Osteoblast (primary cell): ENCODE measurements around the gene BICDL2. TPM values are rescaled to one million over a fixed set of nuclear protein-coding genes. Genes with fewer than 3 reads are reported as not detected.

Experiments
- DNase-seq: peaks from one replicate; pipeline ENCODE4 v3.0.0; 2011; ENCODE audit warnings: low spot score, mixed read lengths; ENCODE audit not compliant: insufficient read length; ENCODE audit errors: missing footprints
- H2AFZ ChIP-seq: 2 replicates; pipeline ENCODE4 v1.6.0; 2011; ENCODE audit warnings: mild to moderate bottlenecking, low read length
- H3K27ac ChIP-seq: 2 replicates; pipeline ENCODE4 v1.5.1; 2011; ENCODE audit warnings: mild to moderate bottlenecking, low read depth, low read length, moderate library complexity
- H3K27me3 ChIP-seq: 2 replicates; pipeline ENCODE4 v1.6.0; 2012; ENCODE audit warnings: mild to moderate bottlenecking, control low read depth, inconsistent platforms, low read length, moderate library complexity; ENCODE audit not compliant: insufficient read depth
- H3K36me3 ChIP-seq: 2 replicates; pipeline ENCODE4 v1.5.1; 2011; ENCODE audit warnings: mild to moderate bottlenecking, low read length, control low read depth, moderate library complexity; ENCODE audit not compliant: insufficient read depth
- H3K4me1 ChIP-seq: 2 replicates; pipeline ENCODE4 v1.5.1; 2011; ENCODE audit warnings: mild to moderate bottlenecking, low read length, control low read depth, moderate library complexity; ENCODE audit not compliant: insufficient read depth
- H3K4me2 ChIP-seq: 2 replicates; pipeline ENCODE4 v1.6.0; 2011; ENCODE audit warnings: mild to moderate bottlenecking, low read length; ENCODE audit not compliant: insufficient read depth
- H3K4me3 ChIP-seq: fragments of 200-600 bp; sonication (generic); 3 replicates; pipeline ENCODE4 v1.5.1; 2012; ENCODE audit warnings: mild to moderate bottlenecking, low read length, inconsistent platforms; ENCODE audit not compliant: insufficient read depth
- H3K79me2 ChIP-seq: 2 replicates; pipeline ENCODE4 v1.6.0; 2012; ENCODE audit warnings: mild to moderate bottlenecking, low read length, control low read depth, inconsistent platforms; ENCODE audit not compliant: insufficient read depth
- H3K9me3 ChIP-seq: 2 replicates; pipeline ENCODE4 v1.5.1; 2011; ENCODE audit warnings: low read depth, low read length, control low read depth
- H4K20me1 ChIP-seq: 2 replicates; pipeline ENCODE4 v1.6.0; 2012; ENCODE audit warnings: mild to moderate bottlenecking, low read length, control low read depth; ENCODE audit not compliant: insufficient read depth
- total RNA-seq: library from RNA; depleted of rRNA; stranded (reverse); fragments of >200 nt; gene quantifications from 2 replicates; pipeline ENCODE4 v1.2.3, GENCODE V29; 2012
- TF ChIP-seq, protein P1 (sequence below): IDR thresholded peaks from 2 replicates; pipeline ENCODE4 v1.5.1; 2011; ENCODE audit warnings: mild to moderate bottlenecking, low read depth, low read length, moderate library complexity; ENCODE audit errors: extremely low read depth

Gene BICDL2
- total RNA-seq, 1 donor, result not detected

DNA sequence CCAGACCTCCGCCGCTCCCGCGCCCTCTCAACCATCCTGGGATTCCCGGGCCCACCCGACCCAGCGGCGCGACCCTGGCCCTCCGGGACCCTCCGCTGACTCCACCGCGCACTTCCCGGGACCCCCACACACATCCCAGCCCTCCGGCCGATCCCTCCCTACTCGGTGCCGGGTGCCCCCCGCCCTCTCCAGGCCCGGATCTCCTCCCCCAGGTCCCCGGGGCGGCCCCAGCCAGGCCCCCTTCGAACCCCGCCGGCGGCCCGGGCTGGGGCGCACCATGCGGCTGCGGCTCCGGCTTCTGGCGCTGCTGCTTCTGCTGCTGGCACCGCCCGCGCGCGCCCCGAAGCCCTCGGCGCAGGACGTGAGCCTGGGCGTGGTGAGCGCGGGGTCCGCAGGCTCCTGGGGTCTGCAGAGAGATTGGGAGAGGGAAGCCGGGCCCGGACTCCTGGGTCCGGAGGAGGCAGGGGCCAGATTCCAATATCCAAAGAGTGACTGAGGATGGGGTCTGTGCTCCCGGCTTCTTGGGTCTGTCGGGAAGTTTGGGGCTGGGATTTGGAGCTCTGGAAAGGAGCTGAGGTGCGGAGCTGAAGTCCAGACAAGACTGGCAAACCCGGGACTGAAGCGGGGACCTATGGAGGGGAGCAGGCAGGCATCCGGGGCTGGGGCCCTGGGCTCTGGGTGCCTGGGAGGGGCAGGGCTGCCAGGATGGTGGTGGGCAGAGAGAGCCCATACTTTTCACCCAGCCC, 10.1 kb upstream of the BICDL2 start:
- TF ChIP-seq, protein P1, sequence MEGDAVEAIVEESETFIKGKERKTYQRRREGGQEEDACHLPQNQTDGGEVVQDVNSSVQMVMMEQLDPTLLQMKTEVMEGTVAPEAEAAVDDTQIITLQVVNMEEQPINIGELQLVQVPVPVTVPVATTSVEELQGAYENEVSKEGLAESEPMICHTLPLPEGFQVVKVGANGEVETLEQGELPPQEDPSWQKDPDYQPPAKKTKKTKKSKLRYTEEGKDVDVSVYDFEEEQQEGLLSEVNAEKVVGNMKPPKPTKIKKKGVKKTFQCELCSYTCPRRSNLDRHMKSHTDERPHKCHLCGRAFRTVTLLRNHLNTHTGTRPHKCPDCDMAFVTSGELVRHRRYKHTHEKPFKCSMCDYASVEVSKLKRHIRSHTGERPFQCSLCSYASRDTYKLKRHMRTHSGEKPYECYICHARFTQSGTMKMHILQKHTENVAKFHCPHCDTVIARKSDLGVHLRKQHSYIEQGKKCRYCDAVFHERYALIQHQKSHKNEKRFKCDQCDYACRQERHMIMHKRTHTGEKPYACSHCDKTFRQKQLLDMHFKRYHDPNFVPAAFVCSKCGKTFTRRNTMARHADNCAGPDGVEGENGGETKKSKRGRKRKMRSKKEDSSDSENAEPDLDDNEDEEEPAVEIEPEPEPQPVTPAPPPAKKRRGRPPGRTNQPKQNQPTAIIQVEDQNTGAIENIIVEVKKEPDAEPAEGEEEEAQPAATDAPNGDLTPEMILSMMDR, result no peak
- Histone ChIP-seq H3K27me3 (peaks cover 70% of the 10 kb centered on the region), H3K4me1 (no peaks in the 10 kb centered on the region), H3K27ac (no peak overlapping the region), H3K9me3 (no peaks in the 10 kb centered on the region), H3K4me3 (no peak overlapping the region), H4K20me1 (no peaks in the 10 kb centered on the region), H3K79me2 (no peaks in the 10 kb centered on the region), H3K4me2 (no peak overlapping the region), H3K36me3 (no peaks in the 10 kb centered on the region), H2AFZ (no peak overlapping the region)
- DNase-seq, result peak; percentile 91

GRCh38 chr16:3045758-3046640, 9.3 kb upstream of the BICDL2 start, which contains the start of gene MMP25:
Gene MMP25, plus strand, starts transcription at chr16:3046561. Its CDS starts 357 bp downstream, at chr16:3046918.
- Histone ChIP-seq H3K9me3 (no peaks in the 10 kb centered on the region), H2AFZ (no peak within 1 kb of the TSS), H3K4me2 (peak within 1 kb of the TSS; percentile 71), H3K4me3 (peak within 1 kb of the TSS; percentile 51), H4K20me1 (no peaks in the 10 kb centered on the region), H3K36me3 (no peaks in the 10 kb centered on the region), H3K79me2 (no peaks in the 10 kb centered on the region), H3K27me3 (peaks cover 67% of the 10 kb centered on the region), H3K4me1 (no peaks in the 10 kb centered on the region), H3K27ac (no peak within 1 kb of the TSS)
- TF ChIP-seq, protein P1, result no peak
- peak; percentile 87 for DNase-seq

DNA sequence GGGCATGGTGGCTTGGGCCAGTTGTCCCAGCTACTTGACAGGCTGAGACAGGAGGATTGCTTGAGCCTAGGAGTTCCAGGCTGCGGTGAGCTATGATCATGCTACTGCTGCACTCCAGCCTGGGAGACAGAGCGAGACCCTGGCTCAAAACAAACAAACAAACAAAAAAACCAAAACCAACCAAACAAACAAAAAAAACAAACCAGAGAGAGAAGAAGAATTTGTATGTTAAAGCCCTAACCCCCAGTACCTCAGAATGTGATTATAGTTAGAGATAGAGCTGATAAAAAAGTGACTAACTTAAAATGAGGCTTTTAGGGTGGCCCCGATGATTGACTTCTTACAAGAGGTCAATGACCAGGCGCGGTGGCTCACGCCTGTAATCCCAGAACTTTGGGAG, 8.0 kb upstream of the BICDL2 start:
- no peaks in the 10 kb centered on the region for H4K20me1 ChIP-seq
- no peak for DNase-seq
- no peak overlapping the region for H3K4me3 ChIP-seq
- TF ChIP-seq, protein P1, result no peak
- H3K27me3 ChIP-seq, result peaks cover 59% of the 10 kb centered on the region
- H3K79me2 ChIP-seq, result no peaks in the 10 kb centered on the region
- H3K9me3 ChIP-seq, result no peaks in the 10 kb centered on the region
- H3K4me1 ChIP-seq, result no peaks in the 10 kb centered on the region
- H3K4me2 ChIP-seq, result no peak overlapping the region
- no peak overlapping the region for H3K27ac ChIP-seq
- H2AFZ ChIP-seq, result no peak overlapping the region
- no peaks in the 10 kb centered on the region for H3K36me3 ChIP-seq

- Histone ChIP-seq H3K4me2 (no peak overlapping the region), H3K27ac (no peak overlapping the region), H3K4me3 (no peak overlapping the region), H3K36me3 (no peaks in the 10 kb centered on the region), H3K4me1 (no peaks in the 10 kb centered on the region), H2AFZ (no peak overlapping the region), H3K27me3 (peaks cover 58% of the 10 kb centered on the region), H4K20me1 (no peaks in the 10 kb centered on the region), H3K9me3 (no peaks in the 10 kb centered on the region), H3K79me2 (no peaks in the 10 kb centered on the region)
- TF ChIP-seq, protein P1, result no peak
- DNase-seq, result no peak
Observed at GRCh38 chr16:3042376-3042775, 5.6 kb upstream of the BICDL2 start.
